Thyroid gland (tissue), 4 donors: ENCODE data around the gene KIAA0232.

Source experiments
- CTCF ChIP-seq, 6 experiments: fragments of 200-600 bp in 3 of 6; fragments of 450-650 bp in 3 of 6; sonication (generic) in 3 of 6; IDR thresholded peaks; one replicate each; pipeline ENCODE4 v1.5.1; 2016 to 2019; ENCODE audit warnings: antibody characterized with exemption in 6 of 6, mild to moderate bottlenecking in 2 of 6, inconsistent platforms in 1 of 6, moderate library complexity in 1 of 6
- POLR2A ChIP-seq, 2 donors: fragments of 450-650 bp; IDR thresholded peaks; one replicate each; pipeline ENCODE4 v1.6.1; 2017; ENCODE audit warnings: antibody characterized with exemption in 2 of 2, mild to moderate bottlenecking in 2 of 2, moderate library complexity in 1 of 2

GRCh38 chr4:6785572-6785925, 3.0 kb downstream of the KIAA0232 start:
- TF ChIP-seq CTCF (IDR thresholded peaks at IDR 0.05) (no peak), POLR2A (IDR thresholded peaks at IDR 0.05) (no peak)
